CD4-positive, alpha-beta T cell treated with Interferon alpha-2 for 1 hour (primary cell): ENCODE measurements around the gene MPV17.

Experiments used
- DNase-seq, 2 donors: peaks; one replicate each; pipeline ENCODE4 v3.0.0-alpha.2; 2020 to 2022

MPV17 gene

GRCh38 chr2:27264253-27264752 lies 58.6 kb downstream of the MPV17 start:
- DNase-seq: peak in 1 of 2 donors; percentile 10

- DNase-seq: no peak
These were observed 59.3 kb downstream of the MPV17 start for GRCh38 chr2:27263287-27264252.

GRCh38 chr2:27262379-27263286 lies 60.3 kb downstream of the MPV17 start, which contains the start of gene SLC30A3:
Gene SLC30A3, minus strand, starts transcription at chr2:27263047. Its CDS starts 141 bp downstream, at chr2:27262906.
- peak; percentile 74 to 78 for DNase-seq

- DNase-seq: no peak
These were observed 61.0 kb downstream of the MPV17 start for GRCh38 chr2:27261926-27262298.

GRCh38 chr2:27261241-27261925 lies 61.5 kb downstream of the MPV17 start:
- DNase-seq: no peak
